ENCODE data around the gene OR5AU1.

The OR5AU1 gene

DNA sequence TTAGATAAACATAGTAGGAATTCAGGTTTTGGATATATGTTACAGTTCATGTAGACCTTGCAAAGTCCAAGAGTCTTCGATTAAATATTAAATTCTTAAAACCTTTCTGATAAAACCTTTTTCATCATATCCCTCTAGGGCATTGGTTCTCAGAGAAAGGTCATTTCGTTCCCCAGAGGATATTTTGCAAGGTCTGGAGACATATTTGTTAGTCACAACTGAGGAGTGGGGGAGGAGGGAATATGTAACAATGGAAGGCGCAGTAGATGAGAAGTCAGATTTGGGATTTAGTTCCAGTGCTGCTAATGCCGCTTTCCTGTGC, 49.7 kb downstream of the OR5AU1 start:
- DNase-seq, result no peak

DNA sequence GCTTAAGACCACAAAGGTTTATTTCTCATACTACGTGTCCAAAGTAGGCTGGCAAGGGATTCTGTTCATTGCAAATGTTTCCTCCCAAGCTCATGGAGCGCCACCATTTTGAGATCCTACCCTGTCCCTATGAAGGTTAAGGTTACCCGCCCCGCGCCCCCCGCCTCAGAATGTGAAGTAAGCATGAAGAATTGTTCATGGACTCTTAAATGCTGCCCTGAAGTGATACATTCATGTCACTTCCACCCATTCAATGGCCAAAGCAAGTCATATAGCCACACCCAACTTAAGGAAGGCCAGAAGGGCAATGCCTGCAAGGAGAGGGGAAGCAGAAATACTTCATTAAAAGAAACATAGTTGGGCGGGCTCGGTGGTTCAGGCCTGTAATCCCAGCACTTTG, 50.8 kb downstream of the OR5AU1 start:
- DNase-seq, result no peak
